NCI-H510A treated with DMSO at 0.1 percent for 48 hours (cell line): ENCODE measurements around the gene ARL6IP6.

Source experiments
- DNase-seq: peaks from one replicate; lab custom pipeline; 2025; lab: John Stamatoyannopoulos, UW

Gene ARL6IP6

GRCh38 chr2:152804687-152805408 lies 86.4 kb downstream of the ARL6IP6 start:
- DNase-seq, result no peak

- no peak for DNase-seq
These were observed 93.5 kb downstream of the ARL6IP6 start for GRCh38 chr2:152811916-152812315.
